HepG2 (cell line): Measurements from ENCODE around the gene GNAL. TPM values are rescaled to one million over a fixed set of nuclear protein-coding genes. Genes with fewer than 3 reads are reported as not detected.
A peak's percentile ranks its signal among the peaks of the same experiment; 100 is the strongest.

Experiments used
- ATF2 ChIP-seq: sonication (generic); formaldehyde crosslinking; IDR thresholded peaks from 2 replicates; pipeline ENCODE4 v1.4.0; 2020; ENCODE audit warnings: missing genetic modification reagents
- BCL3 ChIP-seq: sonication (generic); formaldehyde crosslinking; IDR thresholded peaks from 2 replicates; pipeline ENCODE4 v1.5.1; 2020; ENCODE audit warnings: mild to moderate bottlenecking, missing genetic modification reagents, moderate library complexity
- CERS6 ChIP-seq: sonication (generic); formaldehyde crosslinking; IDR thresholded peaks from 2 replicates; pipeline ENCODE4 v1.5.0; 2020; ENCODE audit warnings: missing genetic modification reagents
- FIP1L1 ChIP-seq: fragments of 200-400 bp; formaldehyde crosslinking; IDR thresholded peaks from 2 replicates; pipeline ENCODE4 v1.6.1; 2018; ENCODE audit warnings: low read depth, mild to moderate bottlenecking, low read length, moderate library complexity, borderline replicate concordance; ENCODE audit not compliant: insufficient read depth
- HOXA3 ChIP-seq: sonication (generic); formaldehyde crosslinking; IDR thresholded peaks from 2 replicates; pipeline ENCODE4 v1.5.0; 2020; ENCODE audit warnings: missing genetic modification reagents
- IRF1 ChIP-seq: sonication (generic); formaldehyde crosslinking; IDR thresholded peaks from 2 replicates; pipeline ENCODE4 v1.4.0; 2020; ENCODE audit warnings: low read depth, mild to moderate bottlenecking, missing genetic modification reagents
- KDM6A ChIP-seq: IDR thresholded peaks from 2 replicates; pipeline ENCODE4 v1.6.1; 2016; ENCODE audit warnings: low read depth
- NFYC ChIP-seq: IDR thresholded peaks from 2 replicates; pipeline ENCODE4 v1.6.1; 2016; ENCODE audit warnings: missing genetic modification reagents, missing compliant biosample characterization
- RBAK ChIP-seq: sonication (generic); formaldehyde crosslinking; IDR thresholded peaks from 2 replicates; pipeline ENCODE4 v1.5.1; 2020; ENCODE audit warnings: mild to moderate bottlenecking, missing genetic modification reagents
- RELA ChIP-seq: sonication (generic); formaldehyde crosslinking; IDR thresholded peaks from 2 replicates; pipeline ENCODE4 v1.4.0; 2020; ENCODE audit warnings: missing genetic modification reagents
- REST ChIP-seq, 2 experiments: IDR thresholded peaks; 2 replicates each; pipeline ENCODE4 v1.6.1; 2011 to 2012; ENCODE audit warnings: low read length in 2 of 2, borderline replicate concordance in 1 of 2, low read depth in 1 of 2, mild to moderate bottlenecking in 1 of 2, moderate library complexity in 1 of 2
- RFX1 ChIP-seq: fragments of 450-650 bp; IDR thresholded peaks from 2 replicates; pipeline ENCODE4 v1.6.1; 2017
- ZNF225 ChIP-seq: sonication (generic); formaldehyde crosslinking; IDR thresholded peaks from 2 replicates; pipeline ENCODE4 v1.4.0; 2020; ENCODE audit warnings: mild to moderate bottlenecking, missing genetic modification reagents
- ZNF274 ChIP-seq: sonication (generic); formaldehyde crosslinking; IDR thresholded peaks from 2 replicates; pipeline ENCODE4 v1.5.1; 2020; ENCODE audit warnings: mild to moderate bottlenecking, missing genetic modification reagents
- ZNF34 ChIP-seq: sonication (generic); formaldehyde crosslinking; IDR thresholded peaks from 2 replicates; pipeline ENCODE4 v1.4.0; 2020; ENCODE audit warnings: mild to moderate bottlenecking, missing genetic modification reagents, borderline replicate concordance
- ZNF451 ChIP-seq: sonication (generic); formaldehyde crosslinking; IDR thresholded peaks from 2 replicates; pipeline ENCODE4 v1.5.0; 2020; ENCODE audit warnings: mild to moderate bottlenecking, missing genetic modification reagents
- ZNF572 ChIP-seq: sonication (generic); formaldehyde crosslinking; IDR thresholded peaks from 2 replicates; pipeline ENCODE4 v1.5.1; 2020; ENCODE audit warnings: mild to moderate bottlenecking, missing genetic modification reagents
- ZNF576 ChIP-seq: sonication (generic); formaldehyde crosslinking; IDR thresholded peaks from 2 replicates; pipeline ENCODE4 v1.4.0; 2020; ENCODE audit warnings: mild to moderate bottlenecking, missing genetic modification reagents
- ZNF674 ChIP-seq: sonication (generic); formaldehyde crosslinking; IDR thresholded peaks from 2 replicates; pipeline ENCODE4 v1.5.0; 2020; ENCODE audit warnings: low read depth, mild to moderate bottlenecking, missing genetic modification reagents
- ZNF773 ChIP-seq: sonication (generic); formaldehyde crosslinking; IDR thresholded peaks from 2 replicates; pipeline ENCODE4 v1.4.0; 2020; ENCODE audit warnings: missing genetic modification reagents, borderline replicate concordance
- polyA plus RNA-seq, 8 experiments: library from polyadenylated mRNA; depleted of rRNA in 3 of 8; stranded (reverse) in 7 of 8; unstranded in 1 of 8; fragments of >200 nt; fragmentation: Illumina TruSeq in 4 of 8; extraction: Trizol in 4 of 8; gene quantifications; 2 replicates each; pipeline versions ENCODE4 v1.2.1 to v1.2.3, GENCODE V29; 2011 to 2016; ENCODE audit warnings: low read depth in 4 of 8, missing spikeins in 1 of 8, mixed read lengths in 1 of 8; ENCODE audit not compliant: insufficient read depth in 1 of 8
- total RNA-seq, 5 experiments: library from RNA; depleted of rRNA; stranded (reverse); fragments of >200 nt; fragmentation: Illumina TruSeq; extraction: Trizol; gene quantifications; 2 replicates each; pipeline ENCODE4 v1.2.3, GENCODE V29; 2016; ENCODE audit warnings: low read depth in 1 of 5

Gene GNAL
- total and polyA plus RNA-seq, 2 of the 13 experiments (the other 11 are each of a cell fraction or from before 2014, with no cell fraction given) = 0.87 to 1.4 TPM

- no peak for TF ChIP-seq FIP1L1
- 0 out of 2 replicates have a peak, but pooled peaks have one; percentile 30 for TF ChIP-seq ATF2
- TF ChIP-seq RBAK (CRISPR knock-in tag) = no peak
- no peak for TF ChIP-seq REST (IDR thresholded peaks at IDR 0.05; ENCODE audit: borderline replicate concordance in 1 of 2, low read depth in 1 of 2, low read length in 2 of 2)
- TF ChIP-seq RELA (CRISPR knock-in tag) = no peak
- no peak for TF ChIP-seq KDM6A
- TF ChIP-seq HOXA3 = peak; percentile 11; the same call in 1 of the 2 replicates
- no peak for TF ChIP-seq RFX1
- 0 out of 2 replicates have a peak, but pooled peaks have one; percentile 6 for TF ChIP-seq ZNF451
- TF ChIP-seq NFYC (CRISPR knock-in tag) = no peak
- no peak for TF ChIP-seq CERS6 (CRISPR knock-in tag)
- no peak for TF ChIP-seq ZNF576 (CRISPR knock-in tag)
- TF ChIP-seq ZNF225 (CRISPR knock-in tag) = no peak
- TF ChIP-seq ZNF773 (CRISPR knock-in tag) = no peak
- TF ChIP-seq ZNF674 (CRISPR knock-in tag) = no peak
- no peak for TF ChIP-seq ZNF34 (CRISPR knock-in tag)
- TF ChIP-seq BCL3 = peak; percentile 10; the same call in 1 of the 2 replicates
- no peak for TF ChIP-seq ZNF572 (CRISPR knock-in tag)
- peak; percentile 37; the same call in 1 of the 2 replicates for TF ChIP-seq ZNF274 (CRISPR knock-in tag)
- TF ChIP-seq IRF1 = no peak
These were observed at the start of gene GNAL (continued) for GRCh38 chr18:11688972-11689668.
